ENCODE measurements around the gene NDUFV2.

The NDUFV2 gene

DNA sequence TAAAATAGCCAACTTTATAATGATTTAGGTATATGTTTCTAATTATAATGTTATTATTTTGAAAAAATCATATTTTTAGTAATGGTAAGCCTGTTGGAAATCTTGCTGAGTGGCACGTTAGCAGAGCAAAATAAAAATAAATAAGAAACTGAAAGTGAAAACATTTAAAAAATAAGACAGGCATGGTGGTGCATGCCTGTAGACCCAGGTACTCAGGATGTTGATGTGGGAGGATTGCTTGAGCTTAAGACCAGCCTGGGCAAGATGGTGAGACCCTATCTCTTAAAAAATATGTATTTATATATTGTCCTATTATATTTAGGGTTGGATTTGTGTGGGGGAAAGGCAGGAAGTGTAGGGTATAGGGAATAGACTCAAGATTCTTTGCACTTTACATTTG lies 18.3 kb downstream of the NDUFV2 start:
- DNase-seq = no peak

GRCh38 chr18:9123520-9123919 lies 21.0 kb downstream of the NDUFV2 start:
- DNase-seq = no peak

DNA sequence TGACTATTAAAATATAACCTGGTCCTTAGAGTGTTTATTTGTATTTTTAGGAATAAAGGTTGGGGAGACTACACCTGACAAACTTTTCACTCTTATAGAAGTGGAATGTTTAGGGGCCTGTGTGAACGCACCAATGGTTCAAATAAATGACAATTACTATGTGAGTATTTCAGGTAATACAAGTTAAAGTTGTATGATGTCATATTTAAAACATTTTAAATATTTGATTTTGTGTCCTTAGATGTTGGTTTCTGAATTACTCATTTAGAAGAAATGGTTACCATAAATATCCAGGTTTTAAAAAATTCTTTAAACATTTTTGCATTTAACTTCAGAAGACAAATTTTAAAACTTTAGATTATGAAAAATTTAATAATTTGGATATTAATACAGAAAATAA lies 22.3 kb downstream of the NDUFV2 start:
- DNase-seq = no peak

- no peak for DNase-seq
Observed at GRCh38 chr18:9126337-9126736, 23.8 kb downstream of the NDUFV2 start.

- DNase-seq = no peak
Observed at GRCh38 chr18:9130195-9130594, 27.7 kb downstream of the NDUFV2 start.

- DNase-seq = no peak
Observed at GRCh38 chr18:9130806-9131205, 28.3 kb downstream of the NDUFV2 start.

GRCh38 chr18:9132628-9133027 lies 30.1 kb downstream of the NDUFV2 start:
- no peak for DNase-seq

DNA sequence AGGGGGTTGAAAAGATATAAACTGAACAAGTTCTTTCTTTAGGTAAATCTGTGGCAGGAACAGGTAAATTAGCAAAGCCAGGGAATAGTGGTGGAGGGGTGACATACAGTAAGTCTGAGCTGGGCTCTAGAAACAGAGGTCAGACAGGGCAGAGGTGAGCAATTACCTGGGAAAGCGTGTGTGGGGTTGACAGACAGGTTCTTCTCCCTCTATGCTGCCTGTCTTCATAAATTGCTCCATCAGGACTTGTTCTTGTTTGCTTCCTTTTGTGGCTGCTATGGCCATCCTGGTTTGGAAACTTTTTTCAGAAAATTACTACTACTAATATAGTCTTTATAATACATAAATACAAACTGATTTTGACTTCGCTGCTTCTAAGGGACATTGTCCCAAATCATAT lies 30.7 kb downstream of the NDUFV2 start:
- DNase-seq = no peak

DNA sequence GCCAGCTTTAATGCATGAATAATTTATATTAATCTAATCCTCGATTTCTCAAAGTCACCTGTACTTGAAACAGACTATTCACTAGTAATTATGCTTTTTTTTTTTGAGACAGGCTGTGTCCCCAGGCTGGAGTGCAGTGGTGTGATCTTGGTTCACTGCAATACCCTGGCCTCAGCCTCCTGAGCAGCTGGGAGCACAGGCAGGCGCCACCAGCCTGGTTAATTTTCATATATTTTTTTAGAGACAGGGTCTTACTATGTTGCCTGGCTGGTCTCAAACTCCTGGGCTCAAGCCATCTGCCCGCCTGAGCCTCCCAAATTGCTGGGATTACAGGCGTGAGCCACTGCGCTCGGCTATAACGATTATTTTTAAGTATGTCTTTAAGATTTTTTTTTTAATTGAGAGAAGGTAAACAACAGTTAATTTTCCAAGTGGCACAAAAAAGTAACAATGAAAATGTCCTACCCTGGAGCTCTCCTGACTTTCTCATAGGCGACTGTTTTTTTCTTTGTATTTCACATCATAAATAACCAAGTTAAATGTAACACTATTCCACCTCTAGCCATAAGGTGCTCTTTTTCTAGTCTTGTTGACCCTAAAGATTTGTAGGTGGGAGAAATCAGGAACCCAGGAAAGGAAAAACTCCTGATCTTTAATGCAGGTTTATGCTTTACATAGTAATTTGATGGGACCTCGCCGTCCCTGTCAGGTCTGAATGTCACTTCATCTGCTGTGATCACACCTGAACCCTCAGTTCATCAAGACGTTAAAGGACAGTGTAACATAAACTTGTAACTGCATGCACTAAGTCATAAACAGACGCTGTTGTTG lies 32.8 kb downstream of the NDUFV2 start:
- no peak for DNase-seq

- no peak for DNase-seq
Observed at GRCh38 chr18:9135912-9136314, 33.4 kb downstream of the NDUFV2 start.

DNA sequence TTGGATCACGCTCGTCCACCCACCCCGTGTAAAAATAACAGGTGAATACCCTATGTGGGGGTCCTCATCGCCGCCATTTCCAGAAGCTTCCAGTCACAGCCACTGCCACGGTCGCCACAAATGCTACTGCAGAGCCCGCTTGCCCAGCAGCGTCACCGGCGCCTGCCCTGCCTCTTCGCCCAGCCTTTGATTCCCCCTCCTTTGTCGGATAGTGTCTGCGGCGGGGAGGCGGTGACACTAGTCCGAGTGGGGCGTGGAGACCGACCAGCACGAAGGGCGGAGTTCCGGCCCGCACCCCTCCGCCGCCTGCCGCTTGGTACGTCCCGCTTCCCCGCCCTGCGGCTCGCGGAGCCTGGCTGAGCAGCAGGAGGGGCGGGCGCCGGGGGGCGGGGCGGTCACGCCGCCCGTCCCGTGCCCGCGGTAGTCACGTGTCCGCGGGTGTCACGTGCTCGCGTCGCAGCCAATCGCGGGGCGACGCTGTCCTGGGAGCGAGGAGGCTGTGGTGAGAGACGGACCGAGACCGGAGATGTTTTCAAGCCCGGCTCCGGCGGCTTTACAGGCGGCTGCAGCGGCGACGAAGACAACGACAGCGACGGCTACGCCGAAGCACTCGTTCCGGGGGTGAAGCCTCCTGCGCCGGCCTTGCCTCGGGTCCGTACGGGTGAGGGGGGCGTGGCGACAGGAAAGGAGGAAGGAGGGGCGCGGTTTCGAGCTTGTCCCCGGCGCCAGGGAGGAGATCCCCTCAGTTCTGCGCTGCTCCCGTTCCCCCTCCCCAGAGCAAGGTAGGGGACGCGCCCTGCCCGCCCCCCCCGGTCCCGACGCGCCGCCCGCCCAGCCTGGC lies 34.0 kb downstream of the NDUFV2 start, which contains the start of gene ANKRD12:
Gene ANKRD12 (plus strand): TSS at position 467 of the 841 bp plus-strand sequence. CDS start 45,652 bp downstream, outside the sequence.
- peak; percentile 99 for DNase-seq

- peak; percentile 85 for DNase-seq
Observed at GRCh38 chr18:9137168-9138066, 34.9 kb downstream of the NDUFV2 start.

GRCh38 chr18:9139400-9140039 lies 37.0 kb downstream of the NDUFV2 start:
- DNase-seq = no peak

- no peak for DNase-seq
Observed at GRCh38 chr18:9140381-9140780, 37.9 kb downstream of the NDUFV2 start.

DNA sequence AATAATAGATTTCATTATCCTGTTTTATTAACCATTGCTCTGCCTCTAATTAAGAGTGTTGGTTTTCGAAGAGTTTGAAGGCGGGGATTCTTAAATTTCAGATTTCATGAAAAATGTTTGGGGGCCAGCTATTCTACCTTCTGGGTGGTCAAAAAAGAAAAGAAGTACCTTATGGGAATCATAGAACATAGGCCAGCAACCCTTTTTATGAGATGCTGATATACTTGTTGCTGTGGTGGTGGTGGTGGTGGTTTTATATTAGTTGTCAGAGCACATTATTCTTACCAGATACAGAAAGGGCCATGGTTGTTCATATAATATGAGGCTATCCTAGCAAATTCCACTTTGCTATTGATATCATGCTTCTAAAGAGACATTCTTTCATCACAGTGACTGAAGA lies 38.5 kb downstream of the NDUFV2 start:
- no peak for DNase-seq

GRCh38 chr18:9146224-9146623 lies 43.7 kb downstream of the NDUFV2 start:
- no peak for DNase-seq

GRCh38 chr18:9147440-9148202 lies 45.1 kb downstream of the NDUFV2 start:
- peak; percentile 67 for DNase-seq

GRCh38 chr18:9148203-9148552 lies 45.7 kb downstream of the NDUFV2 start:
- DNase-seq = no peak

GRCh38 chr18:9150121-9150520 lies 47.6 kb downstream of the NDUFV2 start:
- DNase-seq = no peak

GRCh38 chr18:9153256-9153655 lies 50.8 kb downstream of the NDUFV2 start:
- DNase-seq = peak; percentile 50

DNA sequence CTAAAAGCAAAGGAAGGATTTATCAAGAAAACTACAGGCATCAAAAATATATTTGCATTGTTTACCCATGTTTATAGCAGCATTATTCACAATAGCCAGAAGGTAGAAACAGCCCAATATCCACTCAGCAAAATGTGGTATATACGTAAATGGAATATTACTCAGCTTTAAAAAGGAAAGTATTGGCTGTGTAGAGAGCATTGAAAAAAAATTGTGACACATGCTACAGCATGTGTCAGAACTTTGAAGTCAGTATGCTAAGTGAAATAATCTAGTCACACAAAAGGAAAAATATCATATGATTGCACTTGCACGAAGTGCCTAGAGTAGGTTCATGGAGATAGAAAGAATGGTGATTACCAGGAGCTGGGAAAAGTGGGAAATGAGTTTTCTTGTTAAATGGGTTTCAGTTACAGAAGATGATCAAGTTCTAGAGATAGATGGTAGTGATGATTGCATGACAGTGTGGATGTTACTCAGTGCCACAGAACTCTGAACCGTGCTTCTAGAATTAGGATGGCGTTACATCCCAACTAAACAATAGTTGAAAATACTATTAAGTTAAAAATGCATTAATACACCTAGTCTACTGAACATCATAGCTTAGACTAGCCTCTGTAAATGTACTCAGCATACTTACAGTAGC lies 54.2 kb downstream of the NDUFV2 start:
- peak; percentile 24 for DNase-seq

All from suppressor macrophage treated with lipopolysaccharide for 4 hours (primary cell).